ENCODE data around the gene CEPT1. TPM values are rescaled to one million over a fixed set of nuclear protein-coding genes. Genes with fewer than 3 reads are reported as not detected.

CEPT1 gene
- total and polyA plus RNA-seq, 2 of the 13 experiments (the other 11 are each of a cell fraction or from before 2014, with no cell fraction given): 35.7 to 48.2 TPM

DNA sequence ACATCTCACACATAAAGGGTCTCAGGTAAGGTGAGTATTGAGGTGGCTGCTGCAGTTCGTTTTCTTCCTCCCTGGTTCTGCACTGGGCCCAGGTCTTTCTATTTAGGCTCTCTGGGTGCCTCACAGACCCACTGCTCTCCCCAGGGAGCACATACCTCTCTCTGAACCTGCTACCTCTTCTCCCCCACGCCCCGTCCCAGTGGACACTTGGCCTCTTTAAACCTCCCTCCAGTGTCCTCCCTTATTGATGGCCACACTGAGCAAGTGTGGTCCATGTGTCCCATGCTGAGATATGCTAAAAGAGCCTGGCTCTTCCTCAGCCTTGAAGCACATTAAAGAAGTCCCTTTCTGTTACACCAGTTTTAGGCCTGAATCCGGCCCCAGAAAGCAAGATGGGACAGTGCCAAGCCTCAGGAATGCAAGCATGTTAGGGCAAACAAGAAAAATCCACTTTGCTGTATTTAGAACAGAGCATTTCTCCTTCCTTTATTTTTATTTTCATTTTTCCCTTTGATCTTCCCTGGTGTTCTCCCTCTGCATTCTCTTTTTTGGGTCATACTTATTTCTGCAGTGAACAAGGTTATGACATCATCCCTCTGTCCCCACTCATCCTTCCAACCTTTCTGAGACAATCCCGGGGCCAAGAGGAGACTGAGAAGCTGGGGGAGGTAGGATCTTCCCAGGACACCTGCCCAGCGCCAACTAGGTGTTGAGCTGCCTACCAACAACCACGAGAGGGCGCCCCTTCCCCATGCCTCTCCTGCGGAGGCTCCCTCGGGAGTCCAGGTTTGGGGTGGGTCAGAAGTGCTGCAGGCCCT lies 82.5 kb downstream of the CEPT1 start (continued):
- TF ChIP-seq, protein P1, sequence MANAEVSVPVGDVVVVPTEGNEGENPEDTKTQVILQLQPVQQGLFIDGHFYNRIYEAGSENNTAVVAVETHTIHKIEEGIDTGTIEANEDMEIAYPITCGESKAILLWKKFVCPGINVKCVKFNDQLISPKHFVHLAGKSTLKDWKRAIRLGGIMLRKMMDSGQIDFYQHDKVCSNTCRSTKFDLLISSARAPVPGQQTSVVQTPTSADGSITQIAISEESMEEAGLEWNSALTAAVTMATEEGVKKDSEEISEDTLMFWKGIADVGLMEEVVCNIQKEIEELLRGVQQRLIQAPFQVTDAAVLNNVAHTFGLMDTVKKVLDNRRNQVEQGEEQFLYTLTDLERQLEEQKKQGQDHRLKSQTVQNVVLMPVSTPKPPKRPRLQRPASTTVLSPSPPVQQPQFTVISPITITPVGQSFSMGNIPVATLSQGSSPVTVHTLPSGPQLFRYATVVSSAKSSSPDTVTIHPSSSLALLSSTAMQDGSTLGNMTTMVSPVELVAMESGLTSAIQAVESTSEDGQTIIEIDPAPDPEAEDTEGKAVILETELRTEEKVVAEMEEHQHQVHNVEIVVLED (CRISPR knock-in tag; IDR thresholded peaks at IDR 0.05; ENCODE audit: borderline replicate concordance): no peak
- TF ChIP-seq ELF4 (CRISPR knock-in tag; IDR thresholded peaks at IDR 0.05; ENCODE audit: borderline replicate concordance): no peak
- TF ChIP-seq ZNF737 (CRISPR knock-in tag; IDR thresholded peaks at IDR 0.05; ENCODE audit: borderline replicate concordance): no peak
- no peak for TF ChIP-seq ATRX (CRISPR knock-in tag; IDR thresholded peaks at IDR 0.05; ENCODE audit: borderline replicate concordance)
- no peak for TF ChIP-seq SRY (CRISPR knock-in tag; IDR thresholded peaks at IDR 0.05)
- no peak for TF ChIP-seq TEAD3 (CRISPR knock-in tag; optimal IDR thresholded peaks at IDR 0.05; ENCODE audit: borderline replicate concordance)
- no peak for TF ChIP-seq SAFB2 (CRISPR knock-in tag; IDR thresholded peaks at IDR 0.05; ENCODE audit: borderline replicate concordance, low read depth)
- TF ChIP-seq SMC3 (IDR thresholded peaks at IDR 0.05; ENCODE audit: low read length): peak; percentile 97
- TF ChIP-seq, protein P2, sequence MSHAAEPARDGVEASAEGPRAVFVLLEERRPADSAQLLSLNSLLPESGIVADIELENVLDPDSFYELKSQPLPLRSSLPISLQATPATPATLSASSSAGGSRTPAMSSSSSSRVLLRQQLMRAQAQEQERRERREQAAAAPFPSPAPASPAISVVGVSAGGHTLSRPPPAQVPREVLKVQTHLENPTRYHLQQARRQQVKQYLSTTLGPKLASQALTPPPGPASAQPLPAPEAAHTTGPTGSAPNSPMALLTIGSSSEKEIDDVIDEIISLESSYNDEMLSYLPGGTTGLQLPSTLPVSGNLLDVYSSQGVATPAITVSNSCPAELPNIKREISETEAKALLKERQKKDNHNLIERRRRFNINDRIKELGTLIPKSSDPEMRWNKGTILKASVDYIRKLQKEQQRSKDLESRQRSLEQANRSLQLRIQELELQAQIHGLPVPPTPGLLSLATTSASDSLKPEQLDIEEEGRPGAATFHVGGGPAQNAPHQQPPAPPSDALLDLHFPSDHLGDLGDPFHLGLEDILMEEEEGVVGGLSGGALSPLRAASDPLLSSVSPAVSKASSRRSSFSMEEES (CRISPR knock-in tag; IDR thresholded peaks at IDR 0.05): no peak
- no peak; the same call in 1 of the 2 replicates for TF ChIP-seq MXD4 (CRISPR knock-in tag; IDR thresholded peaks at IDR 0.05)
- 0 out of 2 replicates have a peak, but pooled peaks have one; percentile 50 for TF ChIP-seq ZSCAN30 (CRISPR knock-in tag; IDR thresholded peaks at IDR 0.05)
- TF ChIP-seq, protein P3, sequence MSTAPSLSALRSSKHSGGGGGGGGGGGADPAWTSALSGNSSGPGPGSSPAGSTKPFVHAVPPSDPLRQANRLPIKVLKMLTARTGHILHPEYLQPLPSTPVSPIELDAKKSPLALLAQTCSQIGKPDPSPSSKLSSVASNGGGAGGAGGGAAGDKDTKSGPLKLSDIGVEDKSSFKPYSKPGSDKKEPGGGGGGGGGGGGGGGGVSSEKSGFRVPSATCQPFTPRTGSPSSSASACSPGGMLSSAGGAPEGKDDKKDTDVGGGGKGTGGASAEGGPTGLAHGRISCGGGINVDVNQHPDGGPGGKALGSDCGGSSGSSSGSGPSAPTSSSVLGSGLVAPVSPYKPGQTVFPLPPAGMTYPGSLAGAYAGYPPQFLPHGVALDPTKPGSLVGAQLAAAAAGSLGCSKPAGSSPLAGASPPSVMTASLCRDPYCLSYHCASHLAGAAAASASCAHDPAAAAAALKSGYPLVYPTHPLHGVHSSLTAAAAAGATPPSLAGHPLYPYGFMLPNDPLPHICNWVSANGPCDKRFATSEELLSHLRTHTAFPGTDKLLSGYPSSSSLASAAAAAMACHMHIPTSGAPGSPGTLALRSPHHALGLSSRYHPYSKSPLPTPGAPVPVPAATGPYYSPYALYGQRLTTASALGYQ (CRISPR knock-in tag; IDR thresholded peaks at IDR 0.05): no peak
- no peak for TF ChIP-seq ZNF746 (CRISPR knock-in tag; IDR thresholded peaks at IDR 0.05)
- no peak for TF ChIP-seq JUNB (CRISPR knock-in tag; IDR thresholded peaks at IDR 0.05; ENCODE audit: borderline replicate concordance)
- no peak for TF ChIP-seq NKX3-1 (CRISPR knock-in tag; IDR thresholded peaks at IDR 0.05)
- 0 out of 2 replicates have a peak, but pooled peaks have one; percentile 29 for TF ChIP-seq ZNF607 (CRISPR knock-in tag; IDR thresholded peaks at IDR 0.05; ENCODE audit: borderline replicate concordance)
- no peak for TF ChIP-seq ZNF3 (CRISPR knock-in tag; IDR thresholded peaks at IDR 0.05)
- no peak for TF ChIP-seq GTF3A (CRISPR knock-in tag; conservative IDR thresholded peaks at IDR 0.05)
- TF ChIP-seq GATAD2A (CRISPR knock-in tag; IDR thresholded peaks at IDR 0.05): 0 out of 2 replicates have a peak, but pooled peaks have one; percentile 27
- 0 out of 2 replicates have a peak, but pooled peaks have one; percentile 38 for TF ChIP-seq IRF2 (CRISPR knock-in tag; IDR thresholded peaks at IDR 0.05)
- TF ChIP-seq ZNF446 (CRISPR knock-in tag; IDR thresholded peaks at IDR 0.05): no peak
- TF ChIP-seq SNAI1 (CRISPR knock-in tag; IDR thresholded peaks at IDR 0.05; ENCODE audit: borderline replicate concordance): no peak
- no peak for TF ChIP-seq JUN (CRISPR knock-in tag; IDR thresholded peaks at IDR 0.05)
- TF ChIP-seq KLF16 (CRISPR knock-in tag; IDR thresholded peaks at IDR 0.05): no peak
- TF ChIP-seq ZNF33B (CRISPR knock-in tag; IDR thresholded peaks at IDR 0.05): peak; percentile 74; the same call in 1 of the 2 replicates

All from HepG2 (cell line).